Ramos (cell line): ENCODE data around the gene NCBP3.
"Not testable (repeated sequence)": the region's sequence is repeated elsewhere in the genome, so short reads cannot be mapped to it uniquely, and the experiment has no call there.

Experiments used
- in situ Hi-C: fragments of 300-500 bp; cut with MboI; formaldehyde crosslinking; loops from one replicate; pipeline ENCODE4 v1.14.3; 2022; ENCODE audit warnings: low sequenced_read_pairs; ENCODE audit not compliant: unreplicated experiment

Gene NCBP3

GRCh38 chr17:3796110-3796821 is 49.8 kb downstream of the NCBP3 start:
- in situ Hi-C loops = no loop called here

- in situ Hi-C loops = no loop called here
These were observed 50.5 kb downstream of the NCBP3 start for GRCh38 chr17:3795390-3796102.

GRCh38 chr17:3794557-3795389 is 51.3 kb downstream of the NCBP3 start:
- in situ Hi-C loops = no loop called here

GRCh38 chr17:3794152-3794551 is 51.9 kb downstream of the NCBP3 start:
- in situ Hi-C loops = not testable (repeated sequence)

GRCh38 chr17:3793258-3793657 is 52.8 kb downstream of the NCBP3 start:
- in situ Hi-C loops = not testable (repeated sequence)

GRCh38 chr17:3792481-3792880 is 53.6 kb downstream of the NCBP3 start:
- in situ Hi-C loops = no loop called here

- in situ Hi-C loops = no loop called here
These were observed 57.8 kb downstream of the NCBP3 start for GRCh38 chr17:3788200-3788599.

- in situ Hi-C loops = not testable (repeated sequence)
These were observed 60.7 kb downstream of the NCBP3 start for GRCh38 chr17:3785323-3785722.

GRCh38 chr17:3782751-3783150 is 63.3 kb downstream of the NCBP3 start:
- in situ Hi-C loops = no loop called here

- in situ Hi-C loops = no loop called here
These were observed 65.1 kb downstream of the NCBP3 start for GRCh38 chr17:3780986-3781385.

GRCh38 chr17:3777366-3778120 is 68.5 kb downstream of the NCBP3 start:
- in situ Hi-C loops = no loop called here

GRCh38 chr17:3773966-3774365 is 72.1 kb downstream of the NCBP3 start:
- in situ Hi-C loops = no loop called here

- in situ Hi-C loops = no loop called here
These were observed 72.5 kb downstream of the NCBP3 start for GRCh38 chr17:3773511-3773910.

GRCh38 chr17:3772764-3773163 is 73.3 kb downstream of the NCBP3 start:
- in situ Hi-C loops = no loop called here

GRCh38 chr17:3771140-3771539 is 74.9 kb downstream of the NCBP3 start:
- in situ Hi-C loops = no loop called here

- in situ Hi-C loops = no loop called here
These were observed 75.6 kb downstream of the NCBP3 start for GRCh38 chr17:3770466-3770865.

GRCh38 chr17:3768769-3769168 is 77.3 kb downstream of the NCBP3 start:
- in situ Hi-C loops = no loop called here

GRCh38 chr17:3768341-3768740 is 77.7 kb downstream of the NCBP3 start:
- in situ Hi-C loops = no loop called here

- in situ Hi-C loops = no loop called here
These were observed 79.3 kb downstream of the NCBP3 start for GRCh38 chr17:3766779-3767178.

GRCh38 chr17:3765981-3766380 is 80.1 kb downstream of the NCBP3 start:
- in situ Hi-C loops = no loop called here
